GM19438 (cell line): ENCODE data around the gene KCNAB1.
A peak's percentile ranks its signal among the peaks of the same experiment; 100 is the strongest.

Source experiments
- ATAC-seq: cut with Tn5 transposase; IDR thresholded peaks from one replicate; pipeline ENCODE4 v1.9.1; 2021; ENCODE audit warnings: low read depth; ENCODE audit not compliant: unreplicated experiment

KCNAB1 gene

GRCh38 chr3:156353563-156353962 lies 233.2 kb downstream of the KCNAB1 start:
- ATAC-seq: no peak

GRCh38 chr3:156356537-156357363 lies 236.4 kb downstream of the KCNAB1 start:
- no peak for ATAC-seq

- no peak for ATAC-seq
Measured at GRCh38 chr3:156358232-156358631, 237.9 kb downstream of the KCNAB1 start.

GRCh38 chr3:156359368-156359767 lies 239.0 kb downstream of the KCNAB1 start:
- ATAC-seq: no peak

GRCh38 chr3:156360083-156360482 lies 239.7 kb downstream of the KCNAB1 start:
- ATAC-seq: no peak

GRCh38 chr3:156360963-156361362 lies 240.6 kb downstream of the KCNAB1 start:
- ATAC-seq: no peak

- no peak for ATAC-seq
Measured at GRCh38 chr3:156366559-156366958, 246.2 kb downstream of the KCNAB1 start.

GRCh38 chr3:156368189-156368588 lies 247.8 kb downstream of the KCNAB1 start:
- ATAC-seq: peak; percentile 58

- no peak for ATAC-seq
Measured at GRCh38 chr3:156371701-156372100, 251.3 kb downstream of the KCNAB1 start.

GRCh38 chr3:156373095-156373494 lies 252.7 kb downstream of the KCNAB1 start:
- no peak for ATAC-seq

- ATAC-seq: no peak
Measured at GRCh38 chr3:156373654-156374053, 253.3 kb downstream of the KCNAB1 start.

- no peak for ATAC-seq
Measured at GRCh38 chr3:156376199-156376598, 255.8 kb downstream of the KCNAB1 start.

GRCh38 chr3:156377266-156377665 lies 256.9 kb downstream of the KCNAB1 start:
- ATAC-seq: no peak

GRCh38 chr3:156377718-156378117 lies 257.3 kb downstream of the KCNAB1 start:
- no peak for ATAC-seq

GRCh38 chr3:156378871-156379270 lies 258.5 kb downstream of the KCNAB1 start:
- no peak for ATAC-seq

- ATAC-seq: no peak
Measured at GRCh38 chr3:156379327-156379726, 258.9 kb downstream of the KCNAB1 start.

GRCh38 chr3:156381253-156381652 lies 260.9 kb downstream of the KCNAB1 start:
- no peak for ATAC-seq

GRCh38 chr3:156382458-156383346 lies 262.3 kb downstream of the KCNAB1 start:
- ATAC-seq: peak; percentile 71

GRCh38 chr3:156383441-156384025 lies 263.2 kb downstream of the KCNAB1 start:
- ATAC-seq: no peak

- ATAC-seq: no peak
Measured at GRCh38 chr3:156388497-156389448, 268.4 kb downstream of the KCNAB1 start.
